Measurements from ENCODE around the gene CYP27A1. TPM values are rescaled to one million over a fixed set of nuclear protein-coding genes. Genes with fewer than 3 reads are reported as not detected.

CYP27A1 gene
- total RNA-seq, 1 experiment from 2014 or later = 1.2 TPM

GRCh38 chr2:218783688-218784087 is 1.7 kb downstream of the CYP27A1 start:
- TF ChIP-seq CTCF (conservative IDR thresholded peaks at IDR 0.05; ENCODE audit: low read depth, low read length) (no peak), EZH2 (IDR thresholded peaks at IDR 0.05; ENCODE audit: borderline replicate concordance, low read depth, low read length, poor library complexity, severe bottlenecking) (no peak)
- no peak overlapping the region for H3K27ac ChIP-seq (ENCODE audit: low read depth, low read length, poor library complexity, severe bottlenecking)
- no peaks in the 10 kb centered on the region for H3K36me3 ChIP-seq (ENCODE audit: insufficient read depth, low read length, poor library complexity, severe bottlenecking)
- ChIA-PET POLR2A (ENCODE audit: low non-redundant PET) (no interaction called here), CTCF (no interaction called here)
- H3K4me3 ChIP-seq (ENCODE audit: low read depth, low read length, poor library complexity, severe bottlenecking) = no peak overlapping the region
- BruUV-seq (replicated peaks) = no TSS peak
- intact Hi-C loops (cut with micrococcal nuclease; ENCODE audit: unreplicated experiment) = no loop called here
- H3K9me3 ChIP-seq (ENCODE audit: low read depth, low read length, poor library complexity, severe bottlenecking) = no peaks in the 10 kb centered on the region
- peaks cover 16% of the 10 kb centered on the region for H3K27me3 ChIP-seq (replicated peaks; ENCODE audit: insufficient read depth, low read depth, low read length, poor library complexity)
- no peaks in the 10 kb centered on the region for H3K4me1 ChIP-seq (ENCODE audit: insufficient read depth, low read length, poor library complexity, severe bottlenecking)
- no peak for DNase-seq (ENCODE audit: low spot score)

GRCh38 chr2:218785103-218785502 is 3.2 kb downstream of the CYP27A1 start:
- H3K4me3 ChIP-seq (ENCODE audit: low read depth, low read length, poor library complexity, severe bottlenecking) = no peak overlapping the region
- no peak for DNase-seq (ENCODE audit: low spot score)
- H3K4me1 ChIP-seq (ENCODE audit: insufficient read depth, low read length, poor library complexity, severe bottlenecking) = no peaks in the 10 kb centered on the region
- intact Hi-C loops (cut with micrococcal nuclease; ENCODE audit: unreplicated experiment) = no loop called here
- no peak overlapping the region for H3K27ac ChIP-seq (ENCODE audit: low read depth, low read length, poor library complexity, severe bottlenecking)
- TF ChIP-seq EZH2 (IDR thresholded peaks at IDR 0.05; ENCODE audit: borderline replicate concordance, low read depth, low read length, poor library complexity, severe bottlenecking) (no peak), CTCF (conservative IDR thresholded peaks at IDR 0.05; ENCODE audit: low read depth, low read length) (no peak)
- CTCF ChIA-PET = no interaction called here
- POLR2A ChIA-PET (ENCODE audit: low non-redundant PET) = no interaction called here
- H3K27me3 ChIP-seq (replicated peaks; ENCODE audit: insufficient read depth, low read depth, low read length, poor library complexity) = peaks cover 16% of the 10 kb centered on the region
- BruUV-seq (replicated peaks) = no TSS peak
- no peaks in the 10 kb centered on the region for H3K9me3 ChIP-seq (ENCODE audit: low read depth, low read length, poor library complexity, severe bottlenecking)
- H3K36me3 ChIP-seq (ENCODE audit: insufficient read depth, low read length, poor library complexity, severe bottlenecking) = no peaks in the 10 kb centered on the region

DNA sequence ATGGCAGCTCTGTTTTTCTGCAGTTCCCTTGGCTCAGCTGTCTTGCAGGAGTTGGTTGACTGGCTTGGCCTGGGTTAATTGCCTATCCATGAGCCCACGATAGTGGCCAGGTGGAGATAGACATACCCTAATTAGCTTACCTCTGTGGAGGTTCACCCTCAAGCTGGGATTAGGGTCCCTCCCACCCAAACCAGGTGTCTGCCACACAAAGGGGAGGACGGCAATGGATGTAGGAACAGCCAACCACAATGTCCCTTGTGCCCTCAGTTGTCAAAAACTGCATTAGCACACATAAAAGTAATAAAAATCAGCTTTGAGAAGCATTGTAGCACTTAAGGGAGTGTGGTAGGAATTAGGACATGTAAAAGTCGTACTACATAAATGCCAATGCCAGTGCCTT is 4.2 kb downstream of the CYP27A1 start:
- Histone ChIP-seq H3K27ac (ENCODE audit: low read depth, low read length, poor library complexity, severe bottlenecking) (no peak overlapping the region), H3K27me3 (replicated peaks; ENCODE audit: insufficient read depth, low read depth, low read length, poor library complexity) (peaks cover 14% of the 10 kb centered on the region), H3K4me3 (ENCODE audit: low read depth, low read length, poor library complexity, severe bottlenecking) (no peak overlapping the region), H3K36me3 (ENCODE audit: insufficient read depth, low read length, poor library complexity, severe bottlenecking) (no peaks in the 10 kb centered on the region), H3K9me3 (ENCODE audit: low read depth, low read length, poor library complexity, severe bottlenecking) (no peaks in the 10 kb centered on the region), H3K4me1 (ENCODE audit: insufficient read depth, low read length, poor library complexity, severe bottlenecking) (no peaks in the 10 kb centered on the region)
- TF ChIP-seq EZH2 (IDR thresholded peaks at IDR 0.05; ENCODE audit: borderline replicate concordance, low read depth, low read length, poor library complexity, severe bottlenecking) (no peak), CTCF (conservative IDR thresholded peaks at IDR 0.05; ENCODE audit: low read depth, low read length) (no peak)
- POLR2A ChIA-PET (ENCODE audit: low non-redundant PET) = no interaction called here
- DNase-seq (ENCODE audit: low spot score) = no peak
- CTCF ChIA-PET = no interaction called here
- BruUV-seq (replicated peaks) = no TSS peak
- intact Hi-C loops (cut with micrococcal nuclease; ENCODE audit: unreplicated experiment) = no loop called here

Measured in A673 (cell line).